Measurements from ENCODE around the gene PRDX5. TPM values are rescaled to one million over a fixed set of nuclear protein-coding genes. Genes with fewer than 3 reads are reported as not detected.

The PRDX5 gene
- total and polyA plus RNA-seq, 2 experiments from 2014 or later: 260 to 436 TPM

- Histone ChIP-seq H2AFZ (peak overlapping the region; percentile 54), H3K4me1 (ENCODE audit: insufficient read depth) (peaks cover 9% of the 10 kb centered on the region), H3K27ac (no peak overlapping the region), H4K20me1 (ENCODE audit: insufficient read depth) (no peaks in the 10 kb centered on the region), H3K27me3 (replicated peaks; ENCODE audit: insufficient read depth) (no peaks in the 10 kb centered on the region), H3F3A (ENCODE audit: insufficient read depth) (no peaks in the 10 kb centered on the region), H3K4me3 (peak overlapping the region; percentile 12; the same call in 1 of the 2 replicates), H3K36me3 (ENCODE audit: low read depth) (no peaks in the 10 kb centered on the region), H3K9me3 (ENCODE audit: low read depth) (no peaks in the 10 kb centered on the region), H3K9ac (no peak overlapping the region), H3K9me2 (ENCODE audit: insufficient read depth) (no peaks in the 10 kb centered on the region), H3K4me2 (ENCODE audit: unreplicated experiment) (peak overlapping the region; percentile 30), H3K79me2 (ENCODE audit: insufficient read depth) (no peaks in the 10 kb centered on the region)
- in situ Hi-C loops (cut with MboI): no loop called here
- TF ChIP-seq EZH2phosphoT487 (IDR thresholded peaks at IDR 0.05; ENCODE audit: insufficient read depth, low read depth) (no peak), EZH2 (IDR thresholded peaks at IDR 0.05; ENCODE audit: insufficient read depth, poor library complexity, severe bottlenecking) (no peak)
- WGBS, 2 experiments (ENCODE audit: low coverage in 1 of 2, low lambda C conversion rate in 2 of 2, missing lambda C conversion rate in 2 of 2): 33% methylated on average over 20 of the region's 20 CpGs
- DNase-seq: peak; percentile 98
Measured at GRCh38 chr11:64331569-64332371, 13.8 kb downstream of the PRDX5 start.

GRCh38 chr11:64333556-64333955, 15.6 kb downstream of the PRDX5 start:
- no peaks in the 10 kb centered on the region for H3K79me2 ChIP-seq (ENCODE audit: insufficient read depth)
- no peaks in the 10 kb centered on the region for H3K9me2 ChIP-seq (ENCODE audit: insufficient read depth)
- DNase-seq: no peak
- H3K4me2 ChIP-seq (ENCODE audit: unreplicated experiment): no peak overlapping the region
- no peaks in the 10 kb centered on the region for H3F3A ChIP-seq (ENCODE audit: insufficient read depth)
- H3K27ac ChIP-seq: no peak overlapping the region
- H4K20me1 ChIP-seq (ENCODE audit: insufficient read depth): no peaks in the 10 kb centered on the region
- peaks cover 9% of the 10 kb centered on the region for H3K4me1 ChIP-seq (ENCODE audit: insufficient read depth)
- H3K4me3 ChIP-seq: no peak overlapping the region
- H3K9me3 ChIP-seq (ENCODE audit: low read depth): no peaks in the 10 kb centered on the region
- in situ Hi-C loops (cut with MboI): no loop called here
- no peaks in the 10 kb centered on the region for H3K27me3 ChIP-seq (replicated peaks; ENCODE audit: insufficient read depth)
- no peak for TF ChIP-seq EZH2phosphoT487 (IDR thresholded peaks at IDR 0.05; ENCODE audit: insufficient read depth, low read depth)
- no peak for TF ChIP-seq EZH2 (IDR thresholded peaks at IDR 0.05; ENCODE audit: insufficient read depth, poor library complexity, severe bottlenecking)
- H2AFZ ChIP-seq: no peak overlapping the region
- H3K36me3 ChIP-seq (ENCODE audit: low read depth): no peaks in the 10 kb centered on the region
- no peak overlapping the region for H3K9ac ChIP-seq
- 81 to 86% methylated on average over 8 of the region's 8 CpGs for WGBS, 2 experiments (ENCODE audit: low coverage in 1 of 2, low lambda C conversion rate in 2 of 2, missing lambda C conversion rate in 2 of 2)

DNA sequence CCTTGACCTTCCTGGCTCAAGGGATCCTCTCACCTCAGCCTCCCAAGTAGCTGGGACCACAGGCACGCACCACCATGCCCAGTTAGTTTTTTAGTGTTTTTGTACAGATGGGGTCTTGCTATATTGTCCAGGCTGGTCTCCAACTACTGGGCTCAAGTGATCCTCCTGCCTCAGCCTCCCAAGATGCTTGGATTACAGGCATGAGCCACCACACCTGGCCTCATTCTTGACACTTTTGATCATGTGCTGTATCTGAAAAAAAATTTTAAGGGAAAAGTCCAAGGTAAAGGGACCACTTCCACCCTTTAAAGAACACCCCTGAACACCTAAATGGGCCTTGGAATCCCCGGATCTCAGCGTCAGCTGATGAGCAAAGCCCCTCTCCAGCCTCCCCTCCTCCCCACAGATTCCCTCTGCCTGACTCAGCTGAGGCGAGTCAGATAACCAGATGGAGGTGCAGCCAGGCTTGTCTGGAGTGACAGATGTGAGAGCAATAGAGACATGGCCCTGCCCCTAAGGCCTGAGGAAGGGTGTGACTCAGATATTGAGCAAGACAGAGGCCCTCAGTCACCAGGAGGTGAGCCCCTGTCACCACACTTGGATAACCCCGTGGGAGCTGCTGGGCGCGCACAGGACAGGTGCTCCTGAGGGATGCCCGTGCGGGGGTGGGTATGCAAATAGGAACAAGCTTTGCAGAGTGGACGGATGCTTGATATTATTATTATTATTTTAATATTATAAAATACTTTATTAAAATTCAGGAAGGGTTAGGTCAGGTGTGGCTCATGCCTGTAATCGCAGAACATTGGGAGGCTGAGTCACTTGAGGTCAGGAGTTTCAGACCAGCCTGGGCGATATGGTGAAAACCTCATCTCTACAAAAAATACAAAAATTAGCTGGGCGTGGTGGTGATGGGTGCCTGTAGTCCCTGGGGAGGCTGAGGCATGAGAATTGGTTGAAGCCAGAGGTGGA, 17.1 kb downstream of the PRDX5 start:
- peak; percentile 94 for DNase-seq
- in situ Hi-C loops (cut with MboI): no loop called here
- peaks cover 9% of the 10 kb centered on the region for H3K4me1 ChIP-seq (ENCODE audit: insufficient read depth)
- H3F3A ChIP-seq (ENCODE audit: insufficient read depth): no peaks in the 10 kb centered on the region
- no peak overlapping the region for H3K4me3 ChIP-seq
- no peaks in the 10 kb centered on the region for H4K20me1 ChIP-seq (ENCODE audit: insufficient read depth)
- H3K9me3 ChIP-seq (ENCODE audit: low read depth): no peaks in the 10 kb centered on the region
- no peak overlapping the region for H3K4me2 ChIP-seq (ENCODE audit: unreplicated experiment)
- H3K9ac ChIP-seq: no peak overlapping the region
- no peaks in the 10 kb centered on the region for H3K36me3 ChIP-seq (ENCODE audit: low read depth)
- no peaks in the 10 kb centered on the region for H3K9me2 ChIP-seq (ENCODE audit: insufficient read depth)
- no peak overlapping the region for H3K27ac ChIP-seq
- H3K79me2 ChIP-seq (ENCODE audit: insufficient read depth): no peaks in the 10 kb centered on the region
- no peak overlapping the region for H2AFZ ChIP-seq
- H3K27me3 ChIP-seq (replicated peaks; ENCODE audit: insufficient read depth): no peaks in the 10 kb centered on the region
- no peak for TF ChIP-seq EZH2 (IDR thresholded peaks at IDR 0.05; ENCODE audit: insufficient read depth, poor library complexity, severe bottlenecking)
- no peak for TF ChIP-seq EZH2phosphoT487 (IDR thresholded peaks at IDR 0.05; ENCODE audit: insufficient read depth, low read depth)
- WGBS, 2 experiments (ENCODE audit: low coverage in 1 of 2, low lambda C conversion rate in 2 of 2, missing lambda C conversion rate in 2 of 2): 24 to 32% methylated on average over 13 of the region's 13 CpGs

GRCh38 chr11:64337538-64338249, 19.8 kb downstream of the PRDX5 start:
- in situ Hi-C loops (cut with MboI): no loop called here
- Histone ChIP-seq H3K9me3 (ENCODE audit: low read depth) (no peaks in the 10 kb centered on the region), H3F3A (ENCODE audit: insufficient read depth) (no peaks in the 10 kb centered on the region), H3K36me3 (ENCODE audit: low read depth) (no peaks in the 10 kb centered on the region), H3K4me1 (ENCODE audit: insufficient read depth) (no peaks in the 10 kb centered on the region), H3K9me2 (ENCODE audit: insufficient read depth) (no peaks in the 10 kb centered on the region), H3K4me2 (ENCODE audit: unreplicated experiment) (no peak overlapping the region), H4K20me1 (ENCODE audit: insufficient read depth) (no peaks in the 10 kb centered on the region), H2AFZ (no peak overlapping the region), H3K79me2 (ENCODE audit: insufficient read depth) (no peaks in the 10 kb centered on the region), H3K27me3 (replicated peaks; ENCODE audit: insufficient read depth) (no peaks in the 10 kb centered on the region), H3K4me3 (no peak overlapping the region), H3K9ac (no peak overlapping the region), H3K27ac (no peak overlapping the region)
- WGBS, 2 experiments (ENCODE audit: low coverage in 1 of 2, low lambda C conversion rate in 2 of 2, missing lambda C conversion rate in 2 of 2): 58 to 62% methylated on average over 8 of the region's 8 CpGs
- DNase-seq: no peak
- TF ChIP-seq EZH2 (IDR thresholded peaks at IDR 0.05; ENCODE audit: insufficient read depth, poor library complexity, severe bottlenecking) (no peak), EZH2phosphoT487 (IDR thresholded peaks at IDR 0.05; ENCODE audit: insufficient read depth, low read depth) (no peak)

All from GM23248 (cell line).